GM21381 (cell line): Measurements from ENCODE around the gene IRF2BP1.

Source experiments
- ATAC-seq: cut with Tn5 transposase; IDR thresholded peaks from one replicate; pipeline ENCODE4 v1.9.1; 2021; ENCODE audit warnings: mild to moderate bottlenecking, moderate library complexity; ENCODE audit not compliant: unreplicated experiment

The IRF2BP1 gene, protein sequence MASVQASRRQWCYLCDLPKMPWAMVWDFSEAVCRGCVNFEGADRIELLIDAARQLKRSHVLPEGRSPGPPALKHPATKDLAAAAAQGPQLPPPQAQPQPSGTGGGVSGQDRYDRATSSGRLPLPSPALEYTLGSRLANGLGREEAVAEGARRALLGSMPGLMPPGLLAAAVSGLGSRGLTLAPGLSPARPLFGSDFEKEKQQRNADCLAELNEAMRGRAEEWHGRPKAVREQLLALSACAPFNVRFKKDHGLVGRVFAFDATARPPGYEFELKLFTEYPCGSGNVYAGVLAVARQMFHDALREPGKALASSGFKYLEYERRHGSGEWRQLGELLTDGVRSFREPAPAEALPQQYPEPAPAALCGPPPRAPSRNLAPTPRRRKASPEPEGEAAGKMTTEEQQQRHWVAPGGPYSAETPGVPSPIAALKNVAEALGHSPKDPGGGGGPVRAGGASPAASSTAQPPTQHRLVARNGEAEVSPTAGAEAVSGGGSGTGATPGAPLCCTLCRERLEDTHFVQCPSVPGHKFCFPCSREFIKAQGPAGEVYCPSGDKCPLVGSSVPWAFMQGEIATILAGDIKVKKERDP

DNA sequence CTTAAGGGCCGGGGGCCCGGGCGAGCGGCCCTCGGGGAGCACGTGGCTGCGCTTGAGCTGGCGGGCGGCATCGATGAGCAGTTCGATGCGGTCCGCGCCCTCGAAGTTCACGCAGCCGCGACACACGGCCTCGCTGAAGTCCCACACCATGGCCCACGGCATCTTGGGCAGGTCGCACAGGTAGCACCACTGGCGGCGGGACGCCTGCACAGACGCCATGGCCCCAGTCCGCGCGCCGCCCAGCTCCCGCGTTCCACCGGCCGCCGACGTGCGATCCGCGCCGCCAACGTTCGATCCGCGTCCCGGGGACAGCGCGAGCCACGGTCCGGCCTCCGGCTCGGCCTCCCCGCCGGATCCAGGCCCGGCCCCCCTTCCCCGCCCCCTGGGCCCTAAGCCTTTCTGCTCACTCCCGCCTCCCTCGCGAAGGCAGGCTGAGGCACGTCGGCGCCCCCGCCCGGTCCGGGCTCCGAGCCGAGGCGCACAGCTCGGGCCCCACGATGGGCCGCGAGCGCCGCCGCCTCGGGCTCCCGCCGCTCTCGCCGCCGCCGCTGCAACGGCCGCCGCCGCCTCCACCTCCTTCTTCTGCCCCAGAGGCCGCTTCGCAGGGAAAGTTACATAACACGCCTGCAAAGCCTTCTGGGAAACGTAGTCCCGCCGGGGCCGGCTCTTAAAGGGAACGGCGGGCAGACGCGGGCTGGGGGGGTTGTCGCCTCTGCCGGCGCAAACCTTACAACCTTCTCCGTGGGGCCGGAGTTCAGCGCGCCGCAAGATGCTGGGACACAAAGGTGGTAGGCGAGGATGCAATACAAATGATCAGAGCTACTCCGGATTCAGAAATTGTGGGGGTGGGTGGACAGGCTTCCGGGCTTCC is at the start of gene IRF2BP1:
TSS of gene IRF2BP1 (minus strand) at position 586 of the 871 bp plus-strand sequence. CDS start at position 219, 367 bp downstream.
- peak; percentile 48 for ATAC-seq

DNA sequence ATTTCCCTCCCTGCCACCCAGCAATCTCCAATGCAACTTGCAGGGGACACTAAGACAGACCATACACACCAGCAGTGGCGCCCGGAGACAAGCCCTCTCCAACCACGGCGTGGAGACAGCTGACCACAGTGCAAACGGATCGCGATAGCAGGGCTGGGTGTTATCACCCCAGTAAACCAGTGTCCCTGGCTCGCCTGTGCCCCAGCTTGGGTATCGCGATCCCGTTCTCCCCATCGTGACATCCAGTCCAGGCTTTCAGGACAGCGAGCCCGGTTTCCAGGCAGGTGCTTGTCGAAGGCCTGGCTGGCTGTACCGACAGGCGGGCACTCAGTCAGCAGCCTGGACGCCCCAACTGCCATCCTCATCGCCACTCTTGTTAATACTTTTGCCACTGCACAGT is 49.3 kb upstream of the IRF2BP1 start:
- ATAC-seq, result no peak

- ATAC-seq, result no peak
Observed at GRCh38 chr19:45934551-45935230, 48.8 kb upstream of the IRF2BP1 start.

DNA sequence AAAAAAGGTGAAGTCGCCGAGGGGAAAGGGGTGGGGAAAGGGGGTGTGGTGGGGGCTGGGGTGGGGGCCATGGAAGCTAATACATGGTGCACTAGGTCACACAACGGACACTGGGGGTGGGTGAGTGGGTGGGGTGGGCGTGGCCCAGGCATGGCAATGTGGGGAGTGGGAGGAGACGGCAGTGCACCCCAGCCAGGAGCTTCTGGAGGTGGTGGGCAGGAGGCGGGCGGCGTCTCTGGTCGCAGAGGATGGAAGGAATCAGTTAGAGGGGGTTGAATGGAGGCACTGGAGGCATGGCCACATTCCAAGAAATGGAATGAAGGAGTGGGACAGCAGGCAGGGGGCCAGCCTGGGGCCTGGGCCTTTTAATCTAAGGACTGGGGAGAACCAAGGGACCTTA is 47.8 kb upstream of the IRF2BP1 start:
- no peak for ATAC-seq

DNA sequence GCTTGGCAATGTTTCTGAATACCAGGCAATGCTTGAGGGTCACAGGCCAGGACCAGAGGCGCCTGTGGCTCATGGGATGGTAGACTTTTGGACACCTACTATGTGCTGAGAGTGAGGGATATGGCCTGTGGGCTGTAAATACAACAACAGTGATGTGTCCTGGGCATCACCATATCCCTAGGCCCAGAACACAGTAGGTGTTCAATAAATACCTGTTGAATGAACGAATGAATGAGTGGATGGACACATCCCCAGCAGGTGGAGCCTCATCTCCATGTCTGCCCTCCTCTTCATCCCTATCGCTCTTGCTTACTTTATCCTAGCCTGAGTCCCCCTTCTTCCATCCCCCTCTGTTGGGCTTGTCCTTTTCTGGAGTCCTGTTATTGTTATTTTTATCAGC is 45.1 kb upstream of the IRF2BP1 start:
- ATAC-seq, result no peak

DNA sequence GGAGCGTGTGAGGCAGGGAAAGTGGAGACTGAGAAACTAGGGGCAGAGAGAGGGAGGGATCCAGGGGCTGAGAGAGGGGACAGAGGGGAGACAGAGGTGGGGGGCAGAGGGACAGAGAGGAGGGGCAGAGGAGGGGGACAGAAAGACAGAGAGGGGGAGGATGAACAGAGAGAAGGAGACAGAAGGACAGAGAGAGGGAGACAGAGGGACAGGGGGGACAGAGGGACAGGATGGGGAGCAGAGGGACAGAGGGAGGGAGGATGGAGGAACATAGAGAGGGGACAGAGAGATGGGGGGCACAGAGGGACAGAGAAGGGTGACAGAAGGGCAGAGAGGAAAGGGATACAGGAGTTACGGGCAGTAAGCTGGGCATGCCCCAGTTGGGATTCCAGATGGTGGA is 43.3 kb upstream of the IRF2BP1 start:
- ATAC-seq, result no peak

DNA sequence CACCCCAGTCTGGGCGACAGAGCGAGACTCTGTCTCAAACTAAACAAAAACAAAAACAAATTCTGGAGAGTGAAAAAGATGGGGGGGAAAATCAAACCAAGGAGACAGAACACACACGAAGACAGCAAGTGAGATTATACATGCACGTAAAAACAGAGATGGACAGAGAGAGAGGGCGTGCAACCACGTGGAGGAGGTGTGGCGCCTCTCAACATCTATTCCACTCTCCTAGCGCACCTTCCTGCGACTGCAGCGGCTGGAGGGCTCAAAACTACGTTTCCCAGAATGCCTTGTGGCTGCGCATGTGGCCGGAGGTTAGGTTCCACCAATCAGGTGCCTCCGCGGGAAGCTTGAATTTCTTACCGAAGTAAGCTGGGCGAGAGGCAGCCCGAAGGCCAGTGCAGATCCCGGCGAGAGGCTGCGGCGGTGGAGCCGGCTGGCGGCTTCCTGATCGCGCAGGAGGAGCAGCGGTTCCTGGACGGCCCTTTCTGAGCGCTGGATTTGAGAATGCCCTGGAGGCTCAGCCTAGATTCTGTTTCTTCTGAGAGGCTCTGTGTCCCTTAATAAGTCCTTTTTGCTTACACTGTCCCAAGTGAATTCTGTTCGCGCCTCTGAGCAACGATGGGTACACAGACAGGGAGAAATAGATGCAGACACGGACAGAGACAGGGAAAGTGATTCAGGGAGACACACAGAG is 41.8 kb upstream of the IRF2BP1 start:
- peak; percentile 82 for ATAC-seq

DNA sequence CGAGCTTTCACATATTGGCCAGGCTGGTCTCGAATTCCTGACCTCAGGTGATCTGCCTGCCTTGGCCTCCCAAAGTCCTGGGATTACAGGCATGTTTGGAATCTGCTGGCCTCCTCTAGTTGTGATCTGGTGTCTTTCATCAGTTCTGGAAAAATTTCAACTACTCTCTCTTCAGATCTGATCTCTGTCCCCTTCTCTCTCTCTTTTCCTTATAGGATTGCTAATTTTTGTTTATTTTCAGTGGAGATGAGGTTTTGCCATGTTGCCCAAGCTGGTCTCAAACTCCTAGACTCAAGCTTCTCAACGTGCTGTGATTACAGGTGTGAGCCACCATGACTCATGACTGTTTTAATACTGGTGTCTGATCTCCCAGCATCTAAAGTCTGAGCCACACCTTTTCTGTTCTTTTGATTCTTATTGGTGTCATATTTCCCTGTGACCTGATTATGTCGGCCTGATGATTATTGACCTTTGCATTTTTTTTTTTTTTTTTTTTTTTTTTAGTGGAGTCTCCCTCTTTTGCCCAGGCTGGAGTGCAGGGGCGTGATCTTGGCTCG is 39.0 kb upstream of the IRF2BP1 start:
- no peak for ATAC-seq

DNA sequence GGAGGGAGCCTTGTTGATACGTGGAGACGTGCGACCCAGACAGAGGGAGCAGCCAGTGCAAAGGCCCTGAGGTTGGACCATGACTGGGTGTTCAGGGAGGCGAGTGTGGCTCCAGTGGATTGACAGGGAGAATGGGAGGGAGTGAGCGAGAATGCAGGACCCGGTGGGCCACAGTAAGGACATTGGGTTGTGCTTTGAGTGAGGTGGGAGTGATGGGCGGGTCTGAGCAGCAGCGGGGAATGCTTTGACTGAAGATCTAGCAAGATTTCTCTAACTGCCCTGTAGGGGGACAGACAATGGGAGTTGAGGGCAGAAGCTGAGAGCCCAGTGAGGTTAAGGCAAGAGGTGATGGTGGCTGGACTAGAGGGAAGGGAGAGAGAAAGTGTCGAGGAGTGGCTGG is 36.3 kb upstream of the IRF2BP1 start:
- ATAC-seq, result no peak

DNA sequence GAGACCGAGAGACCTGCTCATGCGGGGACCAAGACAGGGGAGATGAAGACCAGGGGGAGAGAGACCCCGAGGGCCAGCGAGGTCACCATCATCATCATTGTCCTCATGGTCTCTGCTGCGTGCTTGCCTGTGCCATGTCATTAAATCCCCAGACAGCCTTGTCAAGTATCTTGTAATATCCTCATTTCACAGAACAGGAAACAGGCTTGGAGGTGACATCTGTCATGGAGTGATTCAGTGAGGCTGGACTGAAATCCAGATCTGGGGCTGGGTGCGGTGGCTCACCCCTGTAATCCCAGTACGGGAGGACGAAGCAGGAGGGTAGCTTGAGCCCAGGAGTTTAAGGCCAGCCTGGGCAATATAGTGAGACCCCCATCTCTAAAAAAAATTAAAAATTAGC is 34.5 kb upstream of the IRF2BP1 start:
- ATAC-seq, result no peak

GRCh38 chr19:45919678-45920077 is 33.7 kb upstream of the IRF2BP1 start:
- no peak for ATAC-seq

- ATAC-seq, result no peak
Observed at GRCh38 chr19:45918721-45919120, 32.8 kb upstream of the IRF2BP1 start.

- no peak for ATAC-seq
Observed at GRCh38 chr19:45917421-45918091, 31.6 kb upstream of the IRF2BP1 start.

- no peak for ATAC-seq
Observed at GRCh38 chr19:45913874-45914830, 28.2 kb upstream of the IRF2BP1 start, which contains the start of gene NANOS2. TSS of gene NANOS2 (minus strand) at chr19:45914778. CDS start at chr19:45914693, 85 bp downstream.

DNA sequence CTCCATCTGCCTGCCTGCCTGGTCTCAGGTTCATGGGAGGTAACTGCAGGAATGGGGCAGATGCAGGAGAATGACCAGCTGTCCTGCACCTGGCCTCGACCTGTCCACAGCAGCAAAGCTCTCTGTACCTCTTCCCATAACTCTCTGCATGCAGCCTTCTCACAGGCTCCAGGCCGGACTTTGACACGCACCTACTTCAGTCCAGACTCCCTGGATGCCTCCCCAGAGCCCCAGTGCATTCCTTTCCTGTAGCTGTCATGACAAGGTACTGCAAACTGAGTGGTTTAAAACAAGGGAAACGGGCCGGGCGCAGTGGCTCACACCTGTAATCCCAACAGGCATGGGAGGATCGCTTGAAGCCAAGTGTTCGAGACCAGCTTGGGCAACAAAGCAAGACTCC is 25.4 kb upstream of the IRF2BP1 start:
- ATAC-seq, result no peak

DNA sequence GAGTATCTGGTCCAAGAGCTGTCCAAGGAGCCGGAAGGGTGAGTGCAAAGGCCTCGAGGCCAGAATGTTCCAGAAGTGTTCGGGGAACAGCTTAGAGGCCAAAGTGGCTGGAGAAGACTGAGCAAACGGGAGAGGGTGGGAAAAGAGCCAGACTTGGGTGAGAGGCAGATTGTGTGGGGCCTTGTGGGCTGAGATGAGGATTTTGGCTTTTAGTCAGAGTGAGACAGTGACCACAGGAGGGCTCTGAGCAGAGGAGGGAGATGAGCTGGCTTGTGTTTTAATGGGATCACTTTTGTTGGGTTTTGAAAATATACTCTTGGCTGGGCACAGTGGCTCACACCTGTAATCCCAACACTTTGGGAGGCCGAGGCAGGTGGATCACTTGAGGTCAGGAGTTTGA is 23.0 kb upstream of the IRF2BP1 start:
- ATAC-seq, result no peak

DNA sequence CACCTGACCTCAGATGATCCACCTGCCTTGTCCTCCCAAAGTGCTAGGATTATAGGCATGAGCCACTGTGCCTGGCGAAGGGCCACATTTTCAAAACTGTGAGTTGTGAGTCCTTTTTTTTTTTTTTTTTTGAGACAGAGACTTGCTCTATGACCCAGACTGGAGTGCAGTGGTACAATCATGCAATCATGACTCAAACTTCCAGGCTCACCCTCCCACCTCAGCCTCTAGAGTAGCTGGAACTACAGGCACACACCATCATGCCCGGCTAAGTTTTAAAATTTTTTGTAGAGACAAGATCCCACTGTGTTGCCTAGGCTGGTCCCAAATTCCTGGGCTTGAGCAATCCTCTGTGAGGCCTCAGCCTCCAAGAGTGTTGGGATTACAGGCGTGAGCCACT is 20.3 kb upstream of the IRF2BP1 start:
- ATAC-seq, result no peak

- no peak for ATAC-seq
Observed at GRCh38 chr19:45905011-45905410, 19.1 kb upstream of the IRF2BP1 start.
